Activated CD4-positive, alpha-beta T cell treated with anti-CD3 and anti-CD28 coated beads, Interleukin-2, amount 50 U/mL, for 24 hours (primary cell): Measurements from ENCODE around the gene IGLL1.
"Not testable (repeated sequence)": the region's sequence is repeated elsewhere in the genome, so short reads cannot be mapped to it uniquely, and the experiment has no call there.

ENCODE experiments used
- DNase-seq, 2 donors: peaks; one replicate each; pipeline ENCODE4 v3.0.0-alpha.2; 2020; ENCODE audit warnings: low read depth in 1 of 2, low spot score in 1 of 2

Gene IGLL1

GRCh38 chr22:23591846-23592245 lies 11.8 kb upstream of the IGLL1 start:
- DNase-seq = no peak

- peak; percentile 36 to 38 for DNase-seq
These were observed 11.2 kb upstream of the IGLL1 start for GRCh38 chr22:23591201-23591791.

GRCh38 chr22:23583836-23584235 lies 3.7 kb upstream of the IGLL1 start:
- DNase-seq = no peak

GRCh38 chr22:23583153-23583552 lies 3.1 kb upstream of the IGLL1 start:
- DNase-seq = no peak

- no peak for DNase-seq
These were observed 1.2 kb upstream of the IGLL1 start for GRCh38 chr22:23581260-23581650.

GRCh38 chr22:23580576-23581259 lies 628 bp upstream of the IGLL1 start:
- DNase-seq = no peak

- no peak for DNase-seq
These were observed 810 bp downstream of the IGLL1 start for GRCh38 chr22:23579280-23579679.

GRCh38 chr22:23578306-23578705 lies 1.8 kb downstream of the IGLL1 start:
- DNase-seq = no peak

GRCh38 chr22:23576681-23577080 lies 3.4 kb downstream of the IGLL1 start:
- no peak for DNase-seq

GRCh38 chr22:23575601-23576000 lies 4.5 kb downstream of the IGLL1 start:
- DNase-seq = no peak

- no peak for DNase-seq
These were observed 5.2 kb downstream of the IGLL1 start for GRCh38 chr22:23574877-23575276.

GRCh38 chr22:23574371-23574811 lies 5.7 kb downstream of the IGLL1 start:
- DNase-seq = no peak

- not testable (repeated sequence) for DNase-seq
These were observed 6.3 kb downstream of the IGLL1 start for GRCh38 chr22:23573701-23574235.

- not testable (repeated sequence) for DNase-seq
These were observed 7.0 kb downstream of the IGLL1 start for GRCh38 chr22:23573106-23573505.

- no peak for DNase-seq
These were observed 8.6 kb downstream of the IGLL1 start for GRCh38 chr22:23571486-23571885.

GRCh38 chr22:23570681-23571080 lies 9.4 kb downstream of the IGLL1 start:
- no peak for DNase-seq

GRCh38 chr22:23569716-23570115 lies 10.4 kb downstream of the IGLL1 start:
- DNase-seq = no peak

- DNase-seq = no peak
These were observed 10.8 kb downstream of the IGLL1 start for GRCh38 chr22:23569291-23569690.

- no peak for DNase-seq
These were observed 13.2 kb downstream of the IGLL1 start for GRCh38 chr22:23566705-23567475.

GRCh38 chr22:23565915-23566704 lies 14.0 kb downstream of the IGLL1 start:
- no peak for DNase-seq

GRCh38 chr22:23565305-23565914 lies 14.7 kb downstream of the IGLL1 start:
- DNase-seq = no peak
